T-helper 2 cell treated with Interferon-gamma antibody and Interleukin-4, amounts not matched to agents 5 μg/mL and 100 μg/mL, for 36 hours (primary cell): Measurements from ENCODE around the gene HRH2.

Source experiments
- DNase-seq: peaks from one replicate; pipeline ENCODE4 v3.0.0; 2021; ENCODE audit warnings: low spot score
- H3K27ac Mint-ChIP-seq: one replicate; pipeline ENCODE4 v1.8.0; 2021; ENCODE audit warnings: mild to moderate bottlenecking, mixed read lengths
- H3K27me3 Mint-ChIP-seq: one replicate; pipeline ENCODE4 v1.8.0; 2021; ENCODE audit warnings: low read depth, mixed read lengths
- H3K36me3 Mint-ChIP-seq: one replicate; pipeline ENCODE4 v1.8.0; 2021; ENCODE audit warnings: low read depth, mixed read lengths
- H3K4me1 Mint-ChIP-seq: one replicate; pipeline ENCODE4 v1.8.0; 2021; ENCODE audit warnings: low read depth, mixed read lengths
- H3K4me3 Mint-ChIP-seq: one replicate; pipeline ENCODE4 v1.8.0; 2022; ENCODE audit warnings: mild to moderate bottlenecking, moderate library complexity, mixed read lengths
- H3K9me3 Mint-ChIP-seq: one replicate; pipeline ENCODE4 v1.8.0; 2021; ENCODE audit warnings: mixed read lengths

HRH2 gene

GRCh38 chr5:175733017-175733416 is 75.1 kb downstream of the HRH2 start:
- no peak for DNase-seq
- no peaks in the 10 kb centered on the region for H3K9me3 Mint-ChIP-seq
- no peak overlapping the region for H3K4me3 Mint-ChIP-seq
- no peaks in the 10 kb centered on the region for H3K36me3 Mint-ChIP-seq
- H3K27ac Mint-ChIP-seq: no peak overlapping the region
- peaks cover 5% of the 10 kb centered on the region for H3K27me3 Mint-ChIP-seq
- peaks cover 10% of the 10 kb centered on the region for H3K4me1 Mint-ChIP-seq

- no peak overlapping the region for H3K4me3 Mint-ChIP-seq
- H3K27me3 Mint-ChIP-seq: peaks cover 5% of the 10 kb centered on the region
Observed at GRCh38 chr5:175734016-175734415, 76.1 kb downstream of the HRH2 start.

DNA sequence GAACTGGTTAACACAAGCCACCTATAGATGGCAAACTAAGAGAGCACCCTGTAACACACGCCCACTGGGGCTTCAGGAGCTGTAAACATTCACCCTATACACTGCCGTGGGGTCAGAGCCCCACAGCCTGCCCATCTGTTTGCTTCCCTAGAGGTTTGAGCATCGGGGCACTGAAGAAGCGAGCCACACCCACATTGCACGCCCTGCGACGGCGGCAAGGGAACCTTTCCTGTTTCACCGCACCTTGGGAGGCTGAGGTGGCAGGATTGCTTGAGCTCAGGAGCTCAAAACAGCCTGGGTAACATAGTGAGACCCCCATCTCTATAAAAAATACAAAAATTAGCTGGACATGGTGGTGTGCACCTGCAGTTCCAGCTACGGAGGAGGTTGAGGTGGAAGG is 76.6 kb downstream of the HRH2 start:
- Mint-ChIP-seq H3K27ac (no peak overlapping the region), H3K4me3 (no peak overlapping the region), H3K4me1 (peaks cover 7% of the 10 kb centered on the region), H3K36me3 (no peaks in the 10 kb centered on the region), H3K9me3 (no peaks in the 10 kb centered on the region), H3K27me3 (peaks cover 5% of the 10 kb centered on the region)
- DNase-seq: no peak

More at GRCh38 chr5:175734016-175734415, 76.1 kb downstream of the HRH2 start:
- Mint-ChIP-seq H3K27ac (no peak overlapping the region), H3K4me1 (peaks cover 10% of the 10 kb centered on the region), H3K36me3 (no peaks in the 10 kb centered on the region), H3K9me3 (no peaks in the 10 kb centered on the region)
- no peak for DNase-seq

DNA sequence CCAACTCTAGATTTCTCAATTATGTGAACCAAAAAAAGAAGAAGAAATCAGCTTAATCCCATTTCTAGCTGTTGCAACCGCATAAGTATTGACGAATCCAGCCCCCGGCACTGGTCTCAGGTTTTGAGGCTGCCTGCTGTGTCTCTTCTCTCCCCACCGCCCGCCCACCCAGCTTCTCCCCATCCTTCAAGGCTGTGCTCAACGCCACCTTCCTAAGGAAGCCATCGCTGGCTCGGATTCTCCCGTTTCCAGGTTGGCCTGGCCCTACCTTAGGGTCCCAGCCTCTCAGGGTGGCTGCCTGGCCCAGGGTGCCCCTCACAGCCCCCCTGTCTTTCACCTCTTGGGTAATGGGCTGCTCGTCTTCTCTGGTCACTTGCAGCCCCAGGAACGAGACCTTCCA is 77.8 kb downstream of the HRH2 start:
- no peak for DNase-seq
- H3K4me3 Mint-ChIP-seq: no peak overlapping the region

DNA sequence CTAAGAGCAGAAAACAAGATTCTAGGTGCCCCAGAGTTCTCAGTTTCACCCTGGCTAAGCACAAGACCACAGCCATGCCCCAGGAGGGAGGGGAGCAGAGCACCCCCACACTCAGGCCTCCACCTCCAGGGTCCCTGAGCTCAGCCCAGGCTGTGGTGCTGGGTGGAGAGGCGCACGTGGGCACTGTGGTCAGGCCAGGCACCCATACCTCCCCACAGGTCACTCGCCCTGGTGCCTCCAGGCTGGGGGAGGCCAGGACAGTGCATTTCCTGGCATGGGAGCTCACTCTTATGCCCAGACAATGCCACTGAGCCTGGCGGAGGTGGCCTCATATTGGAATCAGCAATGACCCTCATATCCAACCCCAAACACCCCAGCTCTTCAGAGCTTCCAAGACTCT is 78.8 kb downstream of the HRH2 start:
- Mint-ChIP-seq H3K4me3 (no peak overlapping the region), H3K4me1 (no peaks in the 10 kb centered on the region), H3K27ac (no peak overlapping the region), H3K27me3 (peaks cover 11% of the 10 kb centered on the region), H3K36me3 (no peaks in the 10 kb centered on the region), H3K9me3 (no peaks in the 10 kb centered on the region)
- DNase-seq: no peak

More for the DNA sequence above, 77.8 kb downstream of the HRH2 start:
- no peaks in the 10 kb centered on the region for H3K36me3 Mint-ChIP-seq
- no peak overlapping the region for H3K27ac Mint-ChIP-seq
- H3K27me3 Mint-ChIP-seq: peaks cover 7% of the 10 kb centered on the region
- no peaks in the 10 kb centered on the region for H3K9me3 Mint-ChIP-seq
- no peaks in the 10 kb centered on the region for H3K4me1 Mint-ChIP-seq

- Mint-ChIP-seq H3K4me3 (no peak overlapping the region), H3K4me1 (no peaks in the 10 kb centered on the region), H3K27me3 (peaks cover 11% of the 10 kb centered on the region), H3K27ac (no peak overlapping the region), H3K9me3 (no peaks in the 10 kb centered on the region), H3K36me3 (no peaks in the 10 kb centered on the region)
- no peak for DNase-seq
Observed at GRCh38 chr5:175737481-175737880, 79.6 kb downstream of the HRH2 start.

GRCh38 chr5:175738126-175738525 is 80.3 kb downstream of the HRH2 start:
- peaks cover 11% of the 10 kb centered on the region for H3K27me3 Mint-ChIP-seq
- H3K36me3 Mint-ChIP-seq: no peaks in the 10 kb centered on the region
- H3K9me3 Mint-ChIP-seq: no peaks in the 10 kb centered on the region
- no peak overlapping the region for H3K27ac Mint-ChIP-seq
- DNase-seq: no peak
- H3K4me1 Mint-ChIP-seq: no peaks in the 10 kb centered on the region
- no peak overlapping the region for H3K4me3 Mint-ChIP-seq

GRCh38 chr5:175738602-175739133 is 80.8 kb downstream of the HRH2 start:
- no peaks in the 10 kb centered on the region for H3K36me3 Mint-ChIP-seq
- no peak for DNase-seq
- H3K27me3 Mint-ChIP-seq: peaks cover 11% of the 10 kb centered on the region
- no peaks in the 10 kb centered on the region for H3K4me1 Mint-ChIP-seq
- H3K4me3 Mint-ChIP-seq: no peak overlapping the region
- H3K27ac Mint-ChIP-seq: no peak overlapping the region
- no peaks in the 10 kb centered on the region for H3K9me3 Mint-ChIP-seq

DNA sequence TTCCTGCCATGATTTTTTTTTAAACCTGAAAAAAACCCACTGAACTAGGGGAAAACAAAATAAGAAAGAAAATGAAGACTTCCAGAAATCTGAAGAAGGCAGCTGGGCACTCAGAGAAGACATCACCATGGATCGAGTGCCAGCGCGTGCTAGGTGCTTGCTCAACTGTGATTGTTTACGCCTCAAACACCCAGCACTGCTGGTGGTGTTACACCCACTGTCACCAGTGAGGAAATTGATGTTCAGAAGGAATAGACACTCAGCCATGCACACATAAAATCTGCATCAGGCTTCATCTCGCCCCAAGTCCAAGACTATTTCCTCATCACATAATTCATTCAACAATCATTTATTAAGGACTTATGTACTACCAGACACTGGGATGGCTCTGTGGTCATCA is 82.1 kb downstream of the HRH2 start:
- Mint-ChIP-seq H3K27me3 (peaks cover 11% of the 10 kb centered on the region), H3K9me3 (no peaks in the 10 kb centered on the region)

DNA sequence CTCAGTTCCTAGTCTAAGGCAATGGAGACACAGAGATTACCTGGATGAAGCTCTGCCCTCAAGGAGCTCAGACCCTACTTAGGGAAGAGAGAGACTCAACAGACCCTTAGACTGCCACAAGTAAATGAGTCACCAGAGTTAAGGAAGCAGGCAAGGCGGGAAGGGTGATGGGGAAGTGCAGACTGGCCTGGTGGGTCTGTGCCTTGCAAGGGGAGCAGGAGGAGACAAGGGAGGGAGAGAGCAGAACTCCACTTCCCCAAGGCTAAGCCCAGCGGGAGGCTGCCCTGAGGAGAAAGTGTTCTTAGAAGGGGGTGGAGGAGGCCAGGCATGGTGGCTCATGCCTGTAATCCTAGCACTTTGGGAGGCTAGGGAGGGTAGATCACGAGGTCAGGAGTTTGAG is 83.7 kb downstream of the HRH2 start:
- Mint-ChIP-seq H3K36me3 (no peaks in the 10 kb centered on the region), H3K4me3 (no peak overlapping the region), H3K4me1 (no peaks in the 10 kb centered on the region), H3K27ac (no peak overlapping the region), H3K9me3 (no peaks in the 10 kb centered on the region), H3K27me3 (peaks cover 16% of the 10 kb centered on the region)
- no peak for DNase-seq

More for the DNA sequence above, 82.1 kb downstream of the HRH2 start:
- Mint-ChIP-seq H3K4me3 (no peak overlapping the region), H3K36me3 (no peaks in the 10 kb centered on the region), H3K27ac (no peak overlapping the region), H3K4me1 (no peaks in the 10 kb centered on the region)
- DNase-seq: no peak

- no peak for DNase-seq
- Mint-ChIP-seq H3K4me3 (no peak overlapping the region), H3K27ac (no peak overlapping the region), H3K27me3 (peaks cover 18% of the 10 kb centered on the region), H3K9me3 (no peaks in the 10 kb centered on the region), H3K4me1 (peaks cover 4% of the 10 kb centered on the region), H3K36me3 (no peaks in the 10 kb centered on the region)
Observed at GRCh38 chr5:175742290-175742994, 84.6 kb downstream of the HRH2 start.

- DNase-seq: no peak
Observed at GRCh38 chr5:175743676-175744210, 85.9 kb downstream of the HRH2 start.

GRCh38 chr5:175745210-175745609 is 87.3 kb downstream of the HRH2 start:
- peaks cover 13% of the 10 kb centered on the region for H3K27me3 Mint-ChIP-seq

More at GRCh38 chr5:175743676-175744210, 85.9 kb downstream of the HRH2 start:
- no peaks in the 10 kb centered on the region for H3K9me3 Mint-ChIP-seq
- H3K27ac Mint-ChIP-seq: no peak overlapping the region
- H3K4me1 Mint-ChIP-seq: peaks cover 4% of the 10 kb centered on the region
- no peak overlapping the region for H3K4me3 Mint-ChIP-seq
- no peaks in the 10 kb centered on the region for H3K36me3 Mint-ChIP-seq
- H3K27me3 Mint-ChIP-seq: peaks cover 18% of the 10 kb centered on the region

GRCh38 chr5:175746851-175747250 is 89.0 kb downstream of the HRH2 start:
- H3K27ac Mint-ChIP-seq: no peak overlapping the region
- H3K36me3 Mint-ChIP-seq: no peaks in the 10 kb centered on the region
- H3K9me3 Mint-ChIP-seq: no peaks in the 10 kb centered on the region
- no peak for DNase-seq
- H3K4me3 Mint-ChIP-seq: no peak overlapping the region
- H3K4me1 Mint-ChIP-seq: peaks cover 4% of the 10 kb centered on the region
- H3K27me3 Mint-ChIP-seq: peaks cover 13% of the 10 kb centered on the region

More at GRCh38 chr5:175745210-175745609, 87.3 kb downstream of the HRH2 start:
- no peaks in the 10 kb centered on the region for H3K9me3 Mint-ChIP-seq
- no peak overlapping the region for H3K27ac Mint-ChIP-seq
- H3K4me1 Mint-ChIP-seq: peaks cover 4% of the 10 kb centered on the region
- no peaks in the 10 kb centered on the region for H3K36me3 Mint-ChIP-seq
- no peak overlapping the region for H3K4me3 Mint-ChIP-seq
- no peak for DNase-seq
